ENCODE measurements around the gene LRRC58. TPM values are rescaled to one million over a fixed set of nuclear protein-coding genes. Genes with fewer than 3 reads are reported as not detected.

LRRC58 gene
- total and polyA plus RNA-seq, 4 donors = 4.6 to 18.0 (median 10.4) TPM

DNA sequence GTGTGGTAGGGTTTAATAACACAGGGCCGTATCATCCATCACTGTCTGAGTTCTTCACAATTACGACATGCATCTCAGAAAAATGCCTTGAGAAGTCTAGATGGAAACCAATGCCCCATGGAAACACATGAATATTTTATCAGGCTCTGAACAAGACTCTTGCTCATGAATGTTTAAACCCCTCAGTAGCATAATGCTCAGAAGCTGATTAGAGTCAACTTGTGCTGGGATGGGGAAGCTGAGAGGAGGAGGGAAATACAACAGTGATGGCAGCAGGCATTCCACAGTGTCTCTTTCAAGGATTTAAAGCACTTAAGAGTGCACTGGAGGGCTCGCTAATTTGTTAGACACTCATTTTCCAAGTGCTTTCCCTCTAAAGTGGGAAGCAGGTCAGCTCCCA lies 67.9 kb downstream of the LRRC58 start:
- DNase-seq (ENCODE audit: low spot score) = no peak
- 95% methylated on average over 3 of the region's 3 CpGs for WGBS
- Histone ChIP-seq H3K4me3 (ENCODE audit: low read depth in 1 of 3, low read length in 3 of 3) (no peak overlapping the region), H3K9ac (ENCODE audit: low read depth in 1 of 2, low read length in 2 of 2) (no peak overlapping the region), H3K36me3 (ENCODE audit: control insufficient read depth in 4 of 4, insufficient read depth in 3 of 4, low read depth in 1 of 4, low read length in 3 of 4) (no peaks in the 10 kb centered on the region), H3K9me3 (ENCODE audit: control insufficient read depth in 4 of 4, low read length in 3 of 4) (peaks cover 0 to 3% (median 0%) of the 10 kb centered on the region in 4 donors), H3K4me1 (ENCODE audit: control insufficient read depth in 4 of 4, insufficient read depth in 4 of 4, low read length in 3 of 4) (peaks cover 4 to 6% (median 4%) of the 10 kb centered on the region in 4 donors), H3K27ac (ENCODE audit: low read depth in 1 of 2, low read length in 2 of 2) (no peak overlapping the region), H3K27me3 (ENCODE audit: control insufficient read depth in 4 of 4, insufficient read depth in 4 of 4, low read length in 3 of 4) (peaks cover 0 to 9% (median 4%) of the 10 kb centered on the region in 4 donors)
- TF ChIP-seq, protein P1, sequence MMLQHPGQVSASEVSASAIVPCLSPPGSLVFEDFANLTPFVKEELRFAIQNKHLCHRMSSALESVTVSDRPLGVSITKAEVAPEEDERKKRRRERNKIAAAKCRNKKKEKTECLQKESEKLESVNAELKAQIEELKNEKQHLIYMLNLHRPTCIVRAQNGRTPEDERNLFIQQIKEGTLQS (IDR thresholded peaks at IDR 0.05) = no peak
- no peak for TF ChIP-seq HNF4G (IDR thresholded peaks at IDR 0.05)
- TF ChIP-seq NR2F2 (IDR thresholded peaks at IDR 0.05) = no peak
- no peak for TF ChIP-seq RAD21 (IDR thresholded peaks at IDR 0.05)
- TF ChIP-seq JUND (IDR thresholded peaks at IDR 0.05) = no peak
- TF ChIP-seq, protein P2, sequence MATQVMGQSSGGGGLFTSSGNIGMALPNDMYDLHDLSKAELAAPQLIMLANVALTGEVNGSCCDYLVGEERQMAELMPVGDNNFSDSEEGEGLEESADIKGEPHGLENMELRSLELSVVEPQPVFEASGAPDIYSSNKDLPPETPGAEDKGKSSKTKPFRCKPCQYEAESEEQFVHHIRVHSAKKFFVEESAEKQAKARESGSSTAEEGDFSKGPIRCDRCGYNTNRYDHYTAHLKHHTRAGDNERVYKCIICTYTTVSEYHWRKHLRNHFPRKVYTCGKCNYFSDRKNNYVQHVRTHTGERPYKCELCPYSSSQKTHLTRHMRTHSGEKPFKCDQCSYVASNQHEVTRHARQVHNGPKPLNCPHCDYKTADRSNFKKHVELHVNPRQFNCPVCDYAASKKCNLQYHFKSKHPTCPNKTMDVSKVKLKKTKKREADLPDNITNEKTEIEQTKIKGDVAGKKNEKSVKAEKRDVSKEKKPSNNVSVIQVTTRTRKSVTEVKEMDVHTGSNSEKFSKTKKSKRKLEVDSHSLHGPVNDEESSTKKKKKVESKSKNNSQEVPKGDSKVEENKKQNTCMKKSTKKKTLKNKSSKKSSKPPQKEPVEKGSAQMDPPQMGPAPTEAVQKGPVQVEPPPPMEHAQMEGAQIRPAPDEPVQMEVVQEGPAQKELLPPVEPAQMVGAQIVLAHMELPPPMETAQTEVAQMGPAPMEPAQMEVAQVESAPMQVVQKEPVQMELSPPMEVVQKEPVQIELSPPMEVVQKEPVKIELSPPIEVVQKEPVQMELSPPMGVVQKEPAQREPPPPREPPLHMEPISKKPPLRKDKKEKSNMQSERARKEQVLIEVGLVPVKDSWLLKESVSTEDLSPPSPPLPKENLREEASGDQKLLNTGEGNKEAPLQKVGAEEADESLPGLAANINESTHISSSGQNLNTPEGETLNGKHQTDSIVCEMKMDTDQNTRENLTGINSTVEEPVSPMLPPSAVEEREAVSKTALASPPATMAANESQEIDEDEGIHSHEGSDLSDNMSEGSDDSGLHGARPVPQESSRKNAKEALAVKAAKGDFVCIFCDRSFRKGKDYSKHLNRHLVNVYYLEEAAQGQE (IDR thresholded peaks at IDR 0.05) = no peak
- TF ChIP-seq, protein P3, sequence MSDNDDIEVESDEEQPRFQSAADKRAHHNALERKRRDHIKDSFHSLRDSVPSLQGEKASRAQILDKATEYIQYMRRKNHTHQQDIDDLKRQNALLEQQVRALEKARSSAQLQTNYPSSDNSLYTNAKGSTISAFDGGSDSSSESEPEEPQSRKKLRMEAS (IDR thresholded peaks at IDR 0.05) = no peak
- no peak for TF ChIP-seq FOXA2 (IDR thresholded peaks at IDR 0.05)
- TF ChIP-seq, protein P4, sequence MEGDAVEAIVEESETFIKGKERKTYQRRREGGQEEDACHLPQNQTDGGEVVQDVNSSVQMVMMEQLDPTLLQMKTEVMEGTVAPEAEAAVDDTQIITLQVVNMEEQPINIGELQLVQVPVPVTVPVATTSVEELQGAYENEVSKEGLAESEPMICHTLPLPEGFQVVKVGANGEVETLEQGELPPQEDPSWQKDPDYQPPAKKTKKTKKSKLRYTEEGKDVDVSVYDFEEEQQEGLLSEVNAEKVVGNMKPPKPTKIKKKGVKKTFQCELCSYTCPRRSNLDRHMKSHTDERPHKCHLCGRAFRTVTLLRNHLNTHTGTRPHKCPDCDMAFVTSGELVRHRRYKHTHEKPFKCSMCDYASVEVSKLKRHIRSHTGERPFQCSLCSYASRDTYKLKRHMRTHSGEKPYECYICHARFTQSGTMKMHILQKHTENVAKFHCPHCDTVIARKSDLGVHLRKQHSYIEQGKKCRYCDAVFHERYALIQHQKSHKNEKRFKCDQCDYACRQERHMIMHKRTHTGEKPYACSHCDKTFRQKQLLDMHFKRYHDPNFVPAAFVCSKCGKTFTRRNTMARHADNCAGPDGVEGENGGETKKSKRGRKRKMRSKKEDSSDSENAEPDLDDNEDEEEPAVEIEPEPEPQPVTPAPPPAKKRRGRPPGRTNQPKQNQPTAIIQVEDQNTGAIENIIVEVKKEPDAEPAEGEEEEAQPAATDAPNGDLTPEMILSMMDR (IDR thresholded peaks at IDR 0.05; ENCODE audit: low read depth, low read length, missing input control) = no peak
- TF ChIP-seq TAF1 (conservative IDR thresholded peaks at IDR 0.05) = no peak
- TF ChIP-seq FOXA1 (IDR thresholded peaks at IDR 0.05) = no peak
- no peak for TF ChIP-seq GABPA (IDR thresholded peaks at IDR 0.05 in 1 of 2, conservative IDR thresholded peaks at IDR 0.05 in 1 of 2)
- no peak for TF ChIP-seq SP1 (IDR thresholded peaks at IDR 0.05)
- TF ChIP-seq, protein P5, sequence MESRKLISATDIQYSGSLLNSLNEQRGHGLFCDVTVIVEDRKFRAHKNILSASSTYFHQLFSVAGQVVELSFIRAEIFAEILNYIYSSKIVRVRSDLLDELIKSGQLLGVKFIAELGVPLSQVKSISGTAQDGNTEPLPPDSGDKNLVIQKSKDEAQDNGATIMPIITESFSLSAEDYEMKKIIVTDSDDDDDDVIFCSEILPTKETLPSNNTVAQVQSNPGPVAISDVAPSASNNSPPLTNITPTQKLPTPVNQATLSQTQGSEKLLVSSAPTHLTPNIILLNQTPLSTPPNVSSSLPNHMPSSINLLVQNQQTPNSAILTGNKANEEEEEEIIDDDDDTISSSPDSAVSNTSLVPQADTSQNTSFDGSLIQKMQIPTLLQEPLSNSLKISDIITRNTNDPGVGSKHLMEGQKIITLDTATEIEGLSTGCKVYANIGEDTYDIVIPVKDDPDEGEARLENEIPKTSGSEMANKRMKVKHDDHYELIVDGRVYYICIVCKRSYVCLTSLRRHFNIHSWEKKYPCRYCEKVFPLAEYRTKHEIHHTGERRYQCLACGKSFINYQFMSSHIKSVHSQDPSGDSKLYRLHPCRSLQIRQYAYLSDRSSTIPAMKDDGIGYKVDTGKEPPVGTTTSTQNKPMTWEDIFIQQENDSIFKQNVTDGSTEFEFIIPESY (IDR thresholded peaks at IDR 0.05) = no peak

DNA sequence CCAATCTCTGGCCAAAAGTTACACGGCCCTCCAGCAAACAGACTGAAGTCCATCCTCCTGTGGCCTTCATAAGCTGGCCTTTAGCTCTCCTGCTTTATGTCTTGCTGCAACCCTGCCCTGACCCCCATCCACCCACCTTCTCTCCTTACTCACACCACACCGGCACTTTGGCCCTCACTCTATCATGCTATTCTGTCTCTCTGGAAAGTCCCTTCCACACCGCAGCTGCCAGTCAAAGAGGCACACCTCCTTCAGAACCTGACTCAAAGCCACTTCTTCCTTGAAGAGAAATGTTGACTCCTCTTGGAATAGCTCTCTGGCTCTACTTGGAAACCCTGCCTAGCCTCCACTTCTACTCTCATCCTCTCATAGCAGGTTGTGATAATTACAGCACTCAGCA lies 68.6 kb downstream of the LRRC58 start:
- peaks cover 0 to 9% (median 4%) of the 10 kb centered on the region in 4 donors for H3K27me3 ChIP-seq (ENCODE audit: control insufficient read depth in 4 of 4, insufficient read depth in 4 of 4, low read length in 3 of 4)
- no peak for DNase-seq (ENCODE audit: low spot score)
- H3K9me3 ChIP-seq (ENCODE audit: control insufficient read depth in 4 of 4, low read length in 3 of 4) = peaks cover 0 to 3% (median 0%) of the 10 kb centered on the region in 4 donors
- no peak overlapping the region for H3K27ac ChIP-seq (ENCODE audit: low read depth in 1 of 2, low read length in 2 of 2)
- peaks cover 4 to 6% (median 4%) of the 10 kb centered on the region in 4 donors for H3K4me1 ChIP-seq (ENCODE audit: control insufficient read depth in 4 of 4, insufficient read depth in 4 of 4, low read length in 3 of 4)
- H3K4me3 ChIP-seq (ENCODE audit: low read depth in 1 of 3, low read length in 3 of 3) = no peak overlapping the region
- WGBS = 88% methylated on average over 3 of the region's 3 CpGs
- H3K9ac ChIP-seq (ENCODE audit: low read depth in 1 of 2, low read length in 2 of 2) = no peak overlapping the region
- H3K36me3 ChIP-seq (ENCODE audit: control insufficient read depth in 4 of 4, insufficient read depth in 3 of 4, low read depth in 1 of 4, low read length in 3 of 4) = no peaks in the 10 kb centered on the region
- TF ChIP-seq YY1 (IDR thresholded peaks at IDR 0.05) = no peak
- TF ChIP-seq, protein P1 (IDR thresholded peaks at IDR 0.05) = no peak
- TF ChIP-seq, protein P4 (IDR thresholded peaks at IDR 0.05; ENCODE audit: low read depth, low read length, missing input control) = no peak
- TF ChIP-seq JUND (IDR thresholded peaks at IDR 0.05) = no peak
- TF ChIP-seq FOXA2 (IDR thresholded peaks at IDR 0.05) = no peak
- TF ChIP-seq HNF4G (IDR thresholded peaks at IDR 0.05) = no peak
- TF ChIP-seq, protein P2 (IDR thresholded peaks at IDR 0.05) = no peak
- no peak for TF ChIP-seq FOXA1 (IDR thresholded peaks at IDR 0.05)
- TF ChIP-seq RAD21 (IDR thresholded peaks at IDR 0.05) = no peak
- no peak for TF ChIP-seq EGR1 (IDR thresholded peaks at IDR 0.05; ENCODE audit: low read depth in 2 of 2)
- no peak for TF ChIP-seq TAF1 (conservative IDR thresholded peaks at IDR 0.05)
- TF ChIP-seq, protein P3 (IDR thresholded peaks at IDR 0.05) = no peak
